ENCODE measurements around the gene HCN1. TPM values are rescaled to one million over a fixed set of nuclear protein-coding genes. Genes with fewer than 3 reads are reported as not detected.

Gene HCN1
- total RNA-seq, 6 donors from 2014 or later = 0.06 to 0.07 TPM; not detected in 4

GRCh38 chr5:45578270-45578669 lies 117.9 kb downstream of the HCN1 start:
- no peaks in the 10 kb centered on the region for H3K4me1 ChIP-seq
- DNase-seq (no peak), ATAC-seq (ENCODE audit: low FRiP score in 2 of 2) (peak in 1 of 2 donors; percentile 28)
- TF ChIP-seq POLR2AphosphoS5 (IDR thresholded peaks at IDR 0.05) = no peak
- no peak for TF ChIP-seq EP300 (IDR thresholded peaks at IDR 0.05)
- TF ChIP-seq, protein P1, sequence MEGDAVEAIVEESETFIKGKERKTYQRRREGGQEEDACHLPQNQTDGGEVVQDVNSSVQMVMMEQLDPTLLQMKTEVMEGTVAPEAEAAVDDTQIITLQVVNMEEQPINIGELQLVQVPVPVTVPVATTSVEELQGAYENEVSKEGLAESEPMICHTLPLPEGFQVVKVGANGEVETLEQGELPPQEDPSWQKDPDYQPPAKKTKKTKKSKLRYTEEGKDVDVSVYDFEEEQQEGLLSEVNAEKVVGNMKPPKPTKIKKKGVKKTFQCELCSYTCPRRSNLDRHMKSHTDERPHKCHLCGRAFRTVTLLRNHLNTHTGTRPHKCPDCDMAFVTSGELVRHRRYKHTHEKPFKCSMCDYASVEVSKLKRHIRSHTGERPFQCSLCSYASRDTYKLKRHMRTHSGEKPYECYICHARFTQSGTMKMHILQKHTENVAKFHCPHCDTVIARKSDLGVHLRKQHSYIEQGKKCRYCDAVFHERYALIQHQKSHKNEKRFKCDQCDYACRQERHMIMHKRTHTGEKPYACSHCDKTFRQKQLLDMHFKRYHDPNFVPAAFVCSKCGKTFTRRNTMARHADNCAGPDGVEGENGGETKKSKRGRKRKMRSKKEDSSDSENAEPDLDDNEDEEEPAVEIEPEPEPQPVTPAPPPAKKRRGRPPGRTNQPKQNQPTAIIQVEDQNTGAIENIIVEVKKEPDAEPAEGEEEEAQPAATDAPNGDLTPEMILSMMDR (IDR thresholded peaks at IDR 0.05) = no peak
- no peak for TF ChIP-seq POLR2A (IDR thresholded peaks at IDR 0.05)
- 60 to 79% methylated on average over 2 of the region's 2 CpGs for WGBS, 2 donors
- H3K36me3 ChIP-seq = no peaks in the 10 kb centered on the region
- H3K9me3 ChIP-seq = no peaks in the 10 kb centered on the region
- no peak overlapping the region for H3K4me3 ChIP-seq
- no peaks in the 10 kb centered on the region for H3K27me3 ChIP-seq
- H3K27ac ChIP-seq = no peak overlapping the region

GRCh38 chr5:45568813-45569212 lies 127.4 kb downstream of the HCN1 start:
- Histone ChIP-seq H3K4me1 (no peaks in the 10 kb centered on the region), H3K27me3 (no peaks in the 10 kb centered on the region), H3K9me3 (no peaks in the 10 kb centered on the region), H3K4me3 (no peak overlapping the region), H3K36me3 (no peaks in the 10 kb centered on the region), H3K27ac (no peak overlapping the region)
- ATAC-seq (ENCODE audit: low FRiP score in 2 of 2) = no peak
- 10 to 13% methylated on average over 1 of the region's 1 CpG for WGBS, 2 donors
- DNase-seq = no peak
- TF ChIP-seq EP300 (IDR thresholded peaks at IDR 0.05) (no peak), POLR2AphosphoS5 (IDR thresholded peaks at IDR 0.05) (no peak), POLR2A (IDR thresholded peaks at IDR 0.05) (no peak)
- TF ChIP-seq, protein P1 (IDR thresholded peaks at IDR 0.05) = no peak

- DNase-seq (no peak), ATAC-seq (ENCODE audit: low FRiP score in 2 of 2) (no peak)
- no peaks in the 10 kb centered on the region for H3K4me1 ChIP-seq
- no peak overlapping the region for H3K4me3 ChIP-seq
- H3K27ac ChIP-seq = no peak overlapping the region
- WGBS, 2 donors = 29 to 43% methylated on average over 3 of the region's 3 CpGs
- H3K27me3 ChIP-seq = no peaks in the 10 kb centered on the region
- H3K36me3 ChIP-seq = no peaks in the 10 kb centered on the region
- no peaks in the 10 kb centered on the region for H3K9me3 ChIP-seq
- no peak for TF ChIP-seq EP300 (IDR thresholded peaks at IDR 0.05)
- TF ChIP-seq POLR2AphosphoS5 (IDR thresholded peaks at IDR 0.05) = no peak
- TF ChIP-seq POLR2A (IDR thresholded peaks at IDR 0.05) = no peak
- TF ChIP-seq, protein P1 (IDR thresholded peaks at IDR 0.05) = no peak
Observed at GRCh38 chr5:45542421-45542820, 153.8 kb downstream of the HCN1 start.

DNA sequence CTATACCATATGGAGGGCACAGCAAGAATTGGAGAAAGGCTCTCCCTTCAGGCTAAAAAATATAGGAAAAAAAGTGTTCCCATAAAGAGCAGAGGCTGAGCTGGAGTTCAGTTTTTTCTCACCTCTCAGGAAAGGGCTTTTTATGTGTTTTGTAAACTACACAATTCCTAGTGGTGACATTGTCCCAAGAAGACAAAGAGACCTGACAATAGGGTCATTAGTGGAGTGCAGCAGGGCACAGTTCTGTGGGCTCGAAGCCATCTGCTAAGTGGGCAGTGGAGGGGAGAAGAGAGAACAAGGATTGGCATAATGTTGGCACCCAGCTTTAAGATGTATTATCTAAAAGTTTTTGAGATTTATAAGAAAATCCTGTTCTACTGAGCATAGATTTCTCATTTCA lies 162.5 kb downstream of the HCN1 start:
- Histone ChIP-seq H3K4me3 (no peak overlapping the region), H3K27me3 (no peaks in the 10 kb centered on the region), H3K36me3 (no peaks in the 10 kb centered on the region), H3K27ac (no peak overlapping the region), H3K9me3 (no peaks in the 10 kb centered on the region), H3K4me1 (no peaks in the 10 kb centered on the region)
- no peak for ATAC-seq (ENCODE audit: low FRiP score in 2 of 2)
- no peak for DNase-seq
- TF ChIP-seq, protein P1 (IDR thresholded peaks at IDR 0.05) = no peak
- WGBS, 2 donors = 28 to 41% methylated on average over 1 of the region's 1 CpG

GRCh38 chr5:45532826-45533624 lies 163.2 kb downstream of the HCN1 start:
- no peak for DNase-seq
- Histone ChIP-seq H3K36me3 (no peaks in the 10 kb centered on the region), H3K27ac (no peak overlapping the region), H3K27me3 (no peaks in the 10 kb centered on the region), H3K9me3 (no peaks in the 10 kb centered on the region), H3K4me3 (no peak overlapping the region), H3K4me1 (no peaks in the 10 kb centered on the region)
- no peak for ATAC-seq (ENCODE audit: low FRiP score in 2 of 2)
- WGBS, 2 donors = 59 to 60% methylated on average over 4 of the region's 4 CpGs
- TF ChIP-seq POLR2AphosphoS5 (IDR thresholded peaks at IDR 0.05) = no peak
- no peak for TF ChIP-seq POLR2A (IDR thresholded peaks at IDR 0.05)
- TF ChIP-seq, protein P1 (IDR thresholded peaks at IDR 0.05) = no peak
- TF ChIP-seq EP300 (IDR thresholded peaks at IDR 0.05) = no peak
